ENCODE results near the gene MZF1. TPM values are rescaled to one million over a fixed set of nuclear protein-coding genes. Genes with fewer than 3 reads are reported as not detected.
A peak's percentile ranks its signal among the peaks of the same experiment; 100 is the strongest.

Gene MZF1
- total and polyA plus RNA-seq, 9 of the 15 experiments (the other 6 are each of a cell fraction or from before 2014, with no cell fraction given): 0.31 to 29.3 (median 11.5) TPM

DNA sequence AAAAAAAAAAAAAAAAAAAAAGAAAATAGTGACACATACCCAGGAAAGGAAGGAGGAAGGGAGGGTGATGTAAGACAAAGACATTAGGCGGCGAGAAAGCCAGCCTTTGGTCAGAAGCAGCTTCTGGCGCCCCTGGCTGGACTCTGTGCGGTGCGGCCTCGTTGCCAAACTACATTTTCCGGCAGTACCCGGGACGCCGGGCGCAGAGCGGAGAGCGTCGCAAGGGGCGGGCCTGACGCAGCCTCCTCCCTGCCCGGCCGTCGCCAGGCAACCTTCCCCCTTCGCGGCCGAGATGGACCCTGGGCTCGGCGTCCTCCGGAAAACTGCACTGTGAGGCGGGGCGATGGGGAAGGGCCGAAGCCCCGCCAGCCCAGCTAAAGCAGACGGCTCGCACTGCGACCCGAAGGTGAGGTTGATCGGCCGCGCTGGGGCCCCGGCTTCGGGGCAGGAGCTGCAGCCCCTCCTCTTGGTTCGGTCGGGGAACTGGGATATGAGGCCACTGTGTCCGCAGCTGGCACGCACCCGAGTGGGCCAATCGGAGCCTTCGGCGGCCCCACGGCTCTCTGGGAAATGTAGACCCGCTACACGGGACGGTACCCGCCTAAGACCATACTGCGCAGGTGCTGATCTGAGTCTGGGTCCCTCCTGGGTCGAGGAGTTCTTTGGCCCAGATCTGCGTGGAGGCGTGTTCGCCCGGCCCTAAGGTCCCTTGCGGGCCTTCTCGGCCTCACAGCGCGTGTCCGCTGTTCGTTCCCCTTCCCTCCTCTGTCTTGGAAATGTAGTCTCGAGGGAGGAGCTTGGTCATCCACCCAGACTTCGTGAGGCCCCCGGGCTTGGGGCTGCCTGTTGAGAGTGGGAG, 2.3 kb upstream of the MZF1 start (continued):
- no peak for TF ChIP-seq POLR3G (IDR thresholded peaks at IDR 0.05; ENCODE audit: extremely low read depth, insufficient read length, insufficient replicate concordance)
- TF ChIP-seq NR4A1 (CRISPR knock-in tag; IDR thresholded peaks at IDR 0.05): peak; percentile 53; the same call in 1 of the 2 replicates
- 0 out of 2 replicates have a peak, but pooled peaks have one; percentile 16 for TF ChIP-seq NR4A1 (tag; IDR thresholded peaks at IDR 0.05)
- TF ChIP-seq ZNF121 (CRISPR knock-in tag; conservative IDR thresholded peaks at IDR 0.05): no peak
- peak; percentile 28; the same call in 1 of the 2 replicates for TF ChIP-seq FOXJ2 (tag; IDR thresholded peaks at IDR 0.05)
- no peak for TF ChIP-seq CHCHD3 (CRISPR knock-in tag; IDR thresholded peaks at IDR 0.05)
- TF ChIP-seq ZNF224 (CRISPR knock-in tag; IDR thresholded peaks at IDR 0.05): no peak
- TF ChIP-seq, protein P1, sequence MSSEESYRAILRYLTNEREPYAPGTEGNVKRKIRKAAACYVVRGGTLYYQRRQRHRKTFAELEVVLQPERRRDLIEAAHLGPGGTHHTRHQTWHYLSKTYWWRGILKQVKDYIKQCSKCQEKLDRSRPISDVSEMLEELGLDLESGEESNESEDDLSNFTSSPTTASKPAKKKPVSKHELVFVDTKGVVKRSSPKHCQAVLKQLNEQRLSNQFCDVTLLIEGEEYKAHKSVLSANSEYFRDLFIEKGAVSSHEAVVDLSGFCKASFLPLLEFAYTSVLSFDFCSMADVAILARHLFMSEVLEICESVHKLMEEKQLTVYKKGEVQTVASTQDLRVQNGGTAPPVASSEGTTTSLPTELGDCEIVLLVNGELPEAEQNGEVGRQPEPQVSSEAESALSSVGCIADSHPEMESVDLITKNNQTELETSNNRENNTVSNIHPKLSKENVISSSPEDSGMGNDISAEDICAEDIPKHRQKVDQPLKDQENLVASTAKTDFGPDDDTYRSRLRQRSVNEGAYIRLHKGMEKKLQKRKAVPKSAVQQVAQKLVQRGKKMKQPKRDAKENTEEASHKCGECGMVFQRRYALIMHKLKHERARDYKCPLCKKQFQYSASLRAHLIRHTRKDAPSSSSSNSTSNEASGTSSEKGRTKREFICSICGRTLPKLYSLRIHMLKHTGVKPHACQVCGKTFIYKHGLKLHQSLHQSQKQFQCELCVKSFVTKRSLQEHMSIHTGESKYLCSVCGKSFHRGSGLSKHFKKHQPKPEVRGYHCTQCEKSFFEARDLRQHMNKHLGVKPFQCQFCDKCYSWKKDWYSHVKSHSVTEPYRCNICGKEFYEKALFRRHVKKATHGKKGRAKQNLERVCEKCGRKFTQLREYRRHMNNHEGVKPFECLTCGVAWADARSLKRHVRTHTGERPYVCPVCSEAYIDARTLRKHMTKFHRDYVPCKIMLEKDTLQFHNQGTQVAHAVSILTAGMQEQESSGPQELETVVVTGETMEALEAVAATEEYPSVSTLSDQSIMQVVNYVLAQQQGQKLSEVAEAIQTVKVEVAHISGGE (CRISPR knock-in tag; IDR thresholded peaks at IDR 0.05): peak in 1 of 3 experiments; percentile 69; a peak in 2 of 6 replicates
- TF ChIP-seq CTCFL (IDR thresholded peaks at IDR 0.05; ENCODE audit: borderline replicate concordance, insufficient read depth, low read depth, low read length, poor library complexity, severe bottlenecking): peak; percentile 34
- peak in 1 of 2 experiments; percentile 2; a peak in 1 of 4 replicates for TF ChIP-seq RCOR1 (IDR thresholded peaks at IDR 0.05; ENCODE audit: borderline replicate concordance in 1 of 2, low read depth in 2 of 2, low read length in 2 of 2)
- peak; percentile 7 for TF ChIP-seq MEIS2 (IDR thresholded peaks at IDR 0.05; ENCODE audit: partially characterized antibody)
- TF ChIP-seq MXI1 (IDR thresholded peaks at IDR 0.05; ENCODE audit: low read depth, low read length): peak; percentile 61; the same call in 1 of the 2 replicates
- TF ChIP-seq, protein P2, sequence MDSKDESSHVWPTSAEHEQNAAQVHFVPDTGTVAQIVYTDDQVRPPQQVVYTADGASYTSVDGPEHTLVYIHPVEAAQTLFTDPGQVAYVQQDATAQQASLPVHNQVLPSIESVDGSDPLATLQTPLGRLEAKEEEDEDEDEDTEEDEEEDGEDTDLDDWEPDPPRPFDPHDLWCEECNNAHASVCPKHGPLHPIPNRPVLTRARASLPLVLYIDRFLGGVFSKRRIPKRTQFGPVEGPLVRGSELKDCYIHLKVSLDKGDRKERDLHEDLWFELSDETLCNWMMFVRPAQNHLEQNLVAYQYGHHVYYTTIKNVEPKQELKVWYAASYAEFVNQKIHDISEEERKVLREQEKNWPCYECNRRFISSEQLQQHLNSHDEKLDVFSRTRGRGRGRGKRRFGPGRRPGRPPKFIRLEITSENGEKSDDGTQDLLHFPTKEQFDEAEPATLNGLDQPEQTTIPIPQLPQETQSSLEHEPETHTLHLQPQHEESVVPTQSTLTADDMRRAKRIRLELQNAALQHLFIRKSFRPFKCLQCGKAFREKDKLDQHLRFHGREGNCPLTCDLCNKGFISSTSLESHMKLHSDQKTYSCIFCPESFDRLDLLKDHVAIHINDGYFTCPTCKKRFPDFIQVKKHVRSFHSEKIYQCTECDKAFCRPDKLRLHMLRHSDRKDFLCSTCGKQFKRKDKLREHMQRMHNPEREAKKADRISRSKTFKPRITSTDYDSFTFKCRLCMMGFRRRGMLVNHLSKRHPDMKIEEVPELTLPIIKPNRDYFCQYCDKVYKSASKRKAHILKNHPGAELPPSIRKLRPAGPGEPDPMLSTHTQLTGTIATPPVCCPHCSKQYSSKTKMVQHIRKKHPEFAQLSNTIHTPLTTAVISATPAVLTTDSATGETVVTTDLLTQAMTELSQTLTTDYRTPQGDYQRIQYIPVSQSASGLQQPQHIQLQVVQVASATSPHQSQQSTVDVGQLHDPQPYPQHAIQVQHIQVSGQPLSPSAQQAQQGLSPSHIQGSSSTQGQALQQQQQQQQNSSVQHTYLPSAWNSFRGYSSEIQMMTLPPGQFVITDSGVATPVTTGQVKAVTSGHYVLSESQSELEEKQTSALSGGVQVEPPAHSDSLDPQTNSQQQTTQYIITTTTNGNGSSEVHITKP (IDR thresholded peaks at IDR 0.05; ENCODE audit: partially characterized antibody): peak; percentile 87
- TF ChIP-seq, protein P3, sequence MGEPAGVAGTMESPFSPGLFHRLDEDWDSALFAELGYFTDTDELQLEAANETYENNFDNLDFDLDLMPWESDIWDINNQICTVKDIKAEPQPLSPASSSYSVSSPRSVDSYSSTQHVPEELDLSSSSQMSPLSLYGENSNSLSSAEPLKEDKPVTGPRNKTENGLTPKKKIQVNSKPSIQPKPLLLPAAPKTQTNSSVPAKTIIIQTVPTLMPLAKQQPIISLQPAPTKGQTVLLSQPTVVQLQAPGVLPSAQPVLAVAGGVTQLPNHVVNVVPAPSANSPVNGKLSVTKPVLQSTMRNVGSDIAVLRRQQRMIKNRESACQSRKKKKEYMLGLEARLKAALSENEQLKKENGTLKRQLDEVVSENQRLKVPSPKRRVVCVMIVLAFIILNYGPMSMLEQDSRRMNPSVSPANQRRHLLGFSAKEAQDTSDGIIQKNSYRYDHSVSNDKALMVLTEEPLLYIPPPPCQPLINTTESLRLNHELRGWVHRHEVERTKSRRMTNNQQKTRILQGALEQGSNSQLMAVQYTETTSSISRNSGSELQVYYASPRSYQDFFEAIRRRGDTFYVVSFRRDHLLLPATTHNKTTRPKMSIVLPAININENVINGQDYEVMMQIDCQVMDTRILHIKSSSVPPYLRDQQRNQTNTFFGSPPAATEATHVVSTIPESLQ (CRISPR knock-in tag; IDR thresholded peaks at IDR 0.05): no peak

Measured in K562 (cell line).